ENCODE results near the gene BCL6. TPM values are rescaled to one million over a fixed set of nuclear protein-coding genes. Genes with fewer than 3 reads are reported as not detected.
A peak's percentile ranks its signal among the peaks of the same experiment; 100 is the strongest.

BCL6 gene
- total RNA-seq, 1 donor from 2014 or later = 1.8 TPM

DNA sequence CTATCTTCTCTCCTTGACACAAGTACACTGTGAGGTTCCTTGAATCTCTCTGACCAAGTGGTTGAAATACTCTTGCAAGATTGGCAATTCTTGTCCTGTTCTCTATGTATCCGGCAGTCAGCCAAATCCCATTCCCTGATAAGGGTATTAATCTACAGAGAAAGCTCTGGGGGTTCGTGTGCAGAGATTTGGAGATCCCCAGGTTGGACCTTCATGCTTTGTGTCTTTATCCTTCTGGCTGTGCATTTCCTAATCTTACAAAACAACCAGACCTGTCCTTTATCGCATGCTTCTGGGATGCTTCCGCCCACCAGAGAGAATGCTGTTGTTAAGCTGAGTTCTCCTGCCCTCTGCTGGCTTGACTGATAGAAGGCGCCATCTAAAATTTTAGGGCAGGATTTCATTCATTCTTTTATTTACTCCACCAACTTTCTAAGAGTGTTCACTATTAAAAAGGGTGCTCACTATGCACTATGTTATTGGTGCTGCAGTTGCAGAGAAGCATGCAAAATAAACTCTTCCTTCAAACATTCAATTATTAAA is 66.5 kb downstream of the BCL6 start:
- DNase-seq (ENCODE audit: low read depth in 2 of 2) = peak; percentile 54 to 75

DNA sequence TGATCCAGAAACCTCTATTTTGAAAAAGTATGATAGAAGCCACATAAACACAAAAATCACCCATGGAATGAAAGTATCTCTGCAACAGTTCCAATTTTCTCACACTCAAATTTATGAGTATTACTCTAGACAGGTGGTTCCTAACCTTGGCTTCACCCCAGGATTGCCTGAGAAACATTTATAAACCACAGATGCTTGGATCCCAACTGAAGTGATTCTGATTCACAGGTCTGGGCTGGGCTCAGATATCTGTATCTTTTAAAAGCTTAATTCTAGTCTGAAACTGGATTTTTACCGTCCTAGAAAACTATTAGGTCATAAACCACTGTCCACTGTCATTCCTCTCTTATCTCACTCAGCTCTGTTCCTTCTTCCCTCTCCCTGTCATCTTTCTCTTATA is 67.7 kb downstream of the BCL6 start:
- DNase-seq (ENCODE audit: low read depth in 2 of 2) = no peak

DNA sequence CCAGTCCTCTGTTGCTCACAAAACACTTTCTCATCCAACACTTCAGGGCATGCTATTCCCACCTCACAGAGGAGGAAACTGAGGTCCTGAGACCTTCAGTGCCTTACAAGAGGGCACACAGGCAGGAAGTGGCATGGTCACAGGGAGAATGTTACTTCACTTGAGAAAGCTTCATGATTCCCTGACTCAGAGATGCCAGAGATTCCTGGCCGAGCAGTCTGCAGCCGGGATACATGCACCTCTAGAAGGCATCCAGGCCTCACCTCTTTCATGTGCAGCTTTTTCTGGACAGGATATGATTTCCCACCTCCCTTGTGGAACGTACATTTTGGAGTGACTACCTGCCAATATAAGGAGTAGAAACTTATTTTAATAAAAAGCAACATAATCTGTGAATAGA is 72.3 kb downstream of the BCL6 start:
- no peak for DNase-seq (ENCODE audit: low read depth in 2 of 2)

Other genes starting within 250 kb of the BCL6 start
- gene SST, start 75.1 kb downstream of the BCL6 start, total RNA-seq = not detected in 2 replicates
- not detected in 2 replicates for gene RTP2, start 42.9 kb downstream of the BCL6 start, total RNA-seq